GM19455 (cell line): Measurements from ENCODE around the gene FNDC3B.

Experiments used
- ATAC-seq: cut with Tn5 transposase; IDR thresholded peaks from one replicate; pipeline ENCODE4 v1.9.1; 2021; ENCODE audit not compliant: unreplicated experiment

Gene FNDC3B

GRCh38 chr3:172184106-172184822 lies 144.9 kb downstream of the FNDC3B start:
- no peak for ATAC-seq

GRCh38 chr3:172185907-172186306 lies 146.5 kb downstream of the FNDC3B start:
- no peak for ATAC-seq

DNA sequence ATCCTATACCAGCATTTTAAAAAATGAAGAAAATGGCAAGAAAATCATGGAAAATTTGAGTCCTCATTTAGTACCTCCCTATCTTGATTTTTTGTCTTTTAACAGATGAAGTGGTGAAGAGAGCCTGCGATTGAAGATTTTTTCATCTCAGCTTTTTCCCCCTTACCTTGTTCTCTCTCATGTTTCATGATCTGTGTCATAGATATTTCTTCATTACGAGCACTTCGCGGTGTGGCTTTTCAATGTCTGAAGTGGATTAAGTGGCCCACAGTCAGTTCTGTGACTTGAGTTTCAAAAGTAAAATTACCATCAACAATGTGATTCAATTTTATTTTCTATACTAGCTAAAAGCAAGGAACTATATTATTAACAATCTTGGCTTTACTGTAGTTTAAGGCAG lies 147.2 kb downstream of the FNDC3B start:
- ATAC-seq = no peak

DNA sequence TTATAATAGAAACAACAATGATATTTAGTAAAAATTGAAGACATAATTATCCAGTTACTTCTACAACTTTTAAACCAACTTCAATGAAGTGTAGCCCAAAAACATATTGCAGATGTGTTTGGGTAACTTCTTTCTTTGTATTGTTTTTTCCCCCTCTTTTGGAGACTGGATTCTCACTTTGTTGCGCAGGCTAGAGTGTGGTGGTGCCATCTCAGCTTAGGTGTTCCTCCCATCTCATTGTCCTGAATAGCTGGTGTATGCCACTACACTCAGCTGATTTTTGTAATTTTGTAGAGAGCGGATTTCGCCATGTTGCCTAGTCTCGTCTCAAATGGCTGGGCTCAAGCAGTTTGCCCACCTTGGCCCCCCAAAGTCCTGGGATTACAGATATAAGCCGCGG lies 148.1 kb downstream of the FNDC3B start:
- no peak for ATAC-seq

DNA sequence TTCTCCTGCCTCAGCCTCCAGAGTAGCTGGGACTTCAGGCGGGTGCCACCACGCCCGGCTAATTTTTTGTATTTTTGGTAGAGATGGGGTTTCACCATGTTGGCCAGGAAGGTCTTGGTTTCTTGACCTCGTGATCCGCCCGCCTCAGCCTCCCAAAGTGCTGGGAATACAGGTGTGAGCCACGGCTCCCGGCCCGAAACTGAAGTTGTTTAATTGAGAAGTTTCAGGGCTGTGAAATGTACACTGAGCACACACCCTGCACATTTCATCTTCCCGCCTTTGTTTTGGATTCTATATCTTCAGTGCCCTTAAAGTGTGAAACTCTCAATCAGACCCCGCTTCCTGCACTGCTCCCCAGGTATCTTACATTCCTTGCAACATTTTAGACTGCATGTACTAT lies 149.1 kb downstream of the FNDC3B start:
- ATAC-seq = no peak

- ATAC-seq = no peak
These were observed 149.8 kb downstream of the FNDC3B start for GRCh38 chr3:172189213-172189612.

- ATAC-seq = no peak
These were observed 150.7 kb downstream of the FNDC3B start for GRCh38 chr3:172189987-172190603.

GRCh38 chr3:172190980-172191379 lies 151.6 kb downstream of the FNDC3B start:
- ATAC-seq = no peak

DNA sequence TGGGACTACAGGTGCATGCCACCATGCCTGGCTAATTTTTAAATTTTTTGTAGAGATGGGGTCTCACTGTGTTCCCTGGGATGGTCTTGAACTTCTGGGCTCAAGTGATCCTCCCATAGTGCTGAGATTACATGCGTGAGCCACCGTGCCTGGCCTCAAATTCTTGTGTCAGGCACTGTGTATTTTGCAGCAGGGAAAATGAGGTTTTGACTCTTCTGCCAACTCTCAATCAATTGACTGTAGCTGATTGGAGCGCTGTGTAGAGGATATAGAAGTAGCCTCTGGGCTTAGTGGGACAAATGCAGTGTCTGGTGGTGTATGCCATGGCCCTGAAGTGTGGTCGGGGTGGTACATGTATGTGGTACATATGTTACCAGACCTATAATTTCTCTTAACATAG lies 152.3 kb downstream of the FNDC3B start:
- no peak for ATAC-seq

- ATAC-seq = no peak
These were observed 153.5 kb downstream of the FNDC3B start for GRCh38 chr3:172192830-172193415.

- no peak for ATAC-seq
These were observed 154.1 kb downstream of the FNDC3B start for GRCh38 chr3:172193436-172193835.

GRCh38 chr3:172194702-172195406 lies 155.5 kb downstream of the FNDC3B start:
- ATAC-seq = no peak

GRCh38 chr3:172195407-172195754 lies 156.0 kb downstream of the FNDC3B start:
- ATAC-seq = no peak

- no peak for ATAC-seq
These were observed 158.0 kb downstream of the FNDC3B start for GRCh38 chr3:172197344-172197743.

DNA sequence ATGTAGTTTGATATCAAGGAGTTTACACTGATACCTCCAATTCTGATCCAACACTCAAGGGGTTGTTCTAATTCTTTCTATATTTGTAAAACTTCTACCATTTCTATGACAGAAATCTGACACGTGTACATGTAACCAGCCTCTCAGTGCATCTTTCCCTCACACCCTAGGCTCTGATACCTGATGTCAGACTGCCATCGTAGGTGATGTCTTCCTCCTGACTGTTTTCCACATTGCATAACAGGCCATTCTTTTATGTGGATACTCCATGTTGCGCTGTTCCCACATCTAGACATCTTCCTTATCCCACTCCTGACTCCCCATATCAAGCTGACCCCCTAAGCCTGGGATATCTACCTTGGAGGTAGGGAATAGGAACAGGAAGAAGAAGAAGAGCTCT lies 159.1 kb downstream of the FNDC3B start:
- no peak for ATAC-seq

DNA sequence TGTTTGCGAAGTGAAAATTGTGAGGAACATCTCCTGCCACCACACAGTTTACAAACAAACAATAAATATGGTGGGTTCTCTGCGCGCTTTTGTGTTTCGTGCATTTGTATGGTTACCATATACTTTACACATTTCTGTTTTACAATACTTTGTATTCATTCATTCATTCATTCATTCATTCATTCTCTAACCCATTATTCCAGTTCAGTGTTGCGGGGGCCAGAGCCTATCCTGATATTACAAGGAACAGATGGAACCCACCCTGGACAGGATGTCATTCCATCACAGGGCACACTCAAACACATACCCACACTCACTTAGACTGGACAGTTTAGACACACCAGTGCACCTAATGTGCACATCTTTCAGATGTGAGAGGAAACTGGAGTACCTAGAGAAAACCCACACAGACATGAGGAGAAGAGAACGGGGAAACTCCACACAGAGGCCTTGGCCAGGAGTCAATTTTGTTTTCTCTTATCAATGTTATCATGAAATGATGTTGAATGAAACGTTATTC lies 160.5 kb downstream of the FNDC3B start:
- ATAC-seq = no peak

- no peak for ATAC-seq
These were observed 161.9 kb downstream of the FNDC3B start for GRCh38 chr3:172201136-172201869.

GRCh38 chr3:172201870-172202236 lies 162.5 kb downstream of the FNDC3B start:
- ATAC-seq = no peak

DNA sequence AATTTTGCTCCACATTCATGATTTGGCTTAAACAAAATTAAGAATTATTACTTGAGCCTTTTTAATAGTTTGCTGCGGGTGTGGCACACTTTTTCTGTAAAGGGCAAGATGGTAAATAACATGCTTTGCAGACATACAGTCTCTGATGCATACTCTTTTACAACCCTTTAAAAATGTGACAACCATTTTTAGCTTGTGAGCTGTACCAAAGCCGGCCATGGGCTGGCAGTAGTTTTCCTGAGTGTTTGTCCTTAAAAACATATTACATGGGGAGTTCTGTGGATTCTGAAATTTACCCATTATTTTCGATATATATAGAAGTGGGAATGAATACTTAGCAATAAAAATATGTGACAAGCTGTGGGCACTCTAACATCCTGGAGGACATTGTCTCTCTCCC lies 163.4 kb downstream of the FNDC3B start:
- no peak for ATAC-seq

DNA sequence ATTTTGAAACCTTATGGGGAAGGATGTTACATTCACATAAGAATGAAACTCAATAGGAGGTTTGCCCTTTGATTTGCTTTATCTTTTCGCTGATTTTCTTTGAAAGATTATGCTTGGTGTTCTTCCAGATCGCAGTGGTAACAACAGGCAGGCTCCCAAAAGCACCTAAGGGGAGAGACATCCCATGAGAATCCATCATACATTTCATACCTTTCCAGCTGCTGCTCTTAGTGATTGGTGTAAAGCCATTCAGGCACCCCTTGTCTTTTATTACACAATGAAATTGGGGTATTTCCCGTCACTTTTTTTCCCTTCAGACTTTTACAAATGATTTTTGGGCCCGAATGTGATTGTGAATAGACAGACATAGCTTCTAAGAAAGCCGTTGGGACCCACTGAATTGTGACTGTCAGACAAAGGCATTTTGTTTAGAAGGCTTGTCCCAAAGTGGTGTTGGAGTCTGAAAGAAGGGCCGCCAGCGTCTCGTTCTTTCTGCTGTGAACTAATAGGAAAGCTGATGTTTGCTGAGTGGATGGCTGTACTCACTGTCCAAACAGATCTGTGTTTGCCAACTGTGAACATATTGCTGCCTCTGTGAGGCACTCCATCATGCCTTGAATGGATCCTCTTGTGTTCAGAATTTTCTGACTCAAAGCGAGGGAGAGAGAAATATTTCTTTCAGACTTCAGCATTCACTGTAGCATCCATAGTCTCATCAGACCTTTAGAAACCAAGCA lies 164.3 kb downstream of the FNDC3B start:
- ATAC-seq = no peak
